ENCODE measurements around the gene L2HGDH. TPM values are rescaled to one million over a fixed set of nuclear protein-coding genes. Genes with fewer than 3 reads are reported as not detected.
"Not testable (repeated sequence)": the region's sequence is repeated elsewhere in the genome, so short reads cannot be mapped to it uniquely, and the experiment has no call there.

L2HGDH gene
- total RNA-seq (1 to 10 TPM; 5.0 to 6.5 TPM), polyA plus RNA-seq (1 to 10 TPM; 2.8 to 5.6 (median 5.3) TPM), total RNA-seq (4.9 to 8.9 (median 6.0) reads per million in 6 experiments)

- POLR2A ChIA-PET: interaction anchor here (0.6 to 2.2 kb wide), 14 partner anchors 9 to 783 kb away, joined by 3 to 9 read pairs (median 4); partner anchors contain the start of genes KLHDC2, MAP4K5, NEMF and SOS2
- peak within 1 kb of the TSS; percentile 94 to 99 (median 98) for H3K27ac Mint-ChIP-seq
- peaks cover 20 to 51% (median 44%) of the 10 kb centered on the region in 4 donors for H3K4me1 Mint-ChIP-seq
- H3K36me3 Mint-ChIP-seq: peaks cover 0 to 16% (median 11%) of the 10 kb centered on the region in 3 donors
- H3K27me3 Mint-ChIP-seq: no peaks in the 10 kb centered on the region
- ATAC-seq (peak; percentile 87 to 89), DNase-seq (peak; percentile 78 to 93 (median 87))
- peak within 1 kb of the TSS; percentile 91 to 99 (median 96) for H3K4me3 Mint-ChIP-seq
- no peaks in the 10 kb centered on the region for H3K9me3 Mint-ChIP-seq
These were observed at the start of gene L2HGDH, which contains the start of gene DMAC2L for GRCh38 chr14:50311972-50312733. TSS of gene L2HGDH (minus strand) at chr14:50312229. CDS start at chr14:50312150, 79 bp downstream. TSS of gene DMAC2L (plus strand) at chr14:50312324. CDS start at chr14:50321488, 9,164 bp downstream.

GRCh38 chr14:50360851-50361250 is 48.8 kb upstream of the L2HGDH start:
- Mint-ChIP-seq H3K36me3 (peaks cover 0 to 32% (median 23%) of the 10 kb centered on the region in 3 donors), H3K27me3 (no peaks in the 10 kb centered on the region), H3K4me3 (peak overlapping the region in 2 of 10 donors; percentile 0 to 11), H3K27ac (peak overlapping the region in 2 of 10 donors; percentile 47 to 50), H3K4me1 (peaks cover 16 to 34% (median 31%) of the 10 kb centered on the region in 4 donors), H3K9me3 (no peaks in the 10 kb centered on the region)
- POLR2A ChIA-PET: no interaction called here
- ATAC-seq: no peak
- no peak for DNase-seq

GRCh38 chr14:50360093-50360492 is 48.1 kb upstream of the L2HGDH start:
- Mint-ChIP-seq H3K4me3 (no peak overlapping the region), H3K9me3 (no peaks in the 10 kb centered on the region), H3K4me1 (peaks cover 16 to 34% (median 31%) of the 10 kb centered on the region in 4 donors), H3K27ac (no peak overlapping the region), H3K36me3 (peaks cover 0 to 32% (median 23%) of the 10 kb centered on the region in 3 donors), H3K27me3 (no peaks in the 10 kb centered on the region)
- POLR2A ChIA-PET: interaction anchor here (0.6 kb wide), 1 partner anchor 13 kb away, joined by 3 read pairs; no protein-coding TSS in a partner anchor
- DNase-seq: no peak
- no peak for ATAC-seq

- Mint-ChIP-seq H3K9me3 (no peaks in the 10 kb centered on the region), H3K27me3 (no peaks in the 10 kb centered on the region), H3K36me3 (peaks cover 0 to 32% (median 23%) of the 10 kb centered on the region in 3 donors), H3K27ac (no peak overlapping the region), H3K4me3 (no peak overlapping the region), H3K4me1 (peaks cover 16 to 31% (median 28%) of the 10 kb centered on the region in 4 donors)
- POLR2A ChIA-PET: interaction anchor here (0.6 kb wide), 2 partner anchors 13 to 168 kb away, joined by 3 read pairs; no protein-coding TSS in a partner anchor
- ATAC-seq: no peak
- DNase-seq: no peak
These were observed 47.6 kb upstream of the L2HGDH start for GRCh38 chr14:50359631-50360030.

GRCh38 chr14:50357753-50358395 is 45.8 kb upstream of the L2HGDH start:
- Mint-ChIP-seq H3K36me3 (peaks cover 0 to 35% (median 27%) of the 10 kb centered on the region in 3 donors), H3K27me3 (no peaks in the 10 kb centered on the region), H3K4me1 (peaks cover 8 to 20% (median 18%) of the 10 kb centered on the region in 4 donors), H3K4me3 (no peak overlapping the region), H3K27ac (peak overlapping the region in 3 of 10 donors; percentile 1 to 87 (median 6)), H3K9me3 (no peaks in the 10 kb centered on the region)
- no peak for DNase-seq
- no peak for ATAC-seq
- POLR2A ChIA-PET: no interaction called here

- ATAC-seq: no peak
- no peak overlapping the region for H3K4me3 Mint-ChIP-seq
- POLR2A ChIA-PET: no interaction called here
- H3K4me1 Mint-ChIP-seq: peaks cover 2 to 13% (median 11%) of the 10 kb centered on the region in 4 donors
- H3K9me3 Mint-ChIP-seq: no peaks in the 10 kb centered on the region
- peak overlapping the region in 2 of 10 donors; percentile 6 to 87 for H3K27ac Mint-ChIP-seq
- no peak for DNase-seq
- no peaks in the 10 kb centered on the region for H3K27me3 Mint-ChIP-seq
- peaks cover 0 to 32% (median 28%) of the 10 kb centered on the region in 3 donors for H3K36me3 Mint-ChIP-seq
These were observed 45.1 kb upstream of the L2HGDH start for GRCh38 chr14:50357124-50357523.

- peaks cover 2 to 13% (median 8%) of the 10 kb centered on the region in 4 donors for H3K4me1 Mint-ChIP-seq
- H3K36me3 Mint-ChIP-seq: peaks cover 0 to 32% (median 28%) of the 10 kb centered on the region in 3 donors
- not testable (repeated sequence) for DNase-seq, ATAC-seq, H3K9me3 Mint-ChIP-seq, H3K27me3 Mint-ChIP-seq, H3K4me3 Mint-ChIP-seq
- POLR2A ChIA-PET: interaction anchor here (0.9 kb wide), 1 partner anchor 9 kb away, joined by 3 read pairs; no protein-coding TSS in a partner anchor
- H3K27ac Mint-ChIP-seq: peak overlapping the region in 1 of 10 donors; percentile 15
These were observed 44.3 kb upstream of the L2HGDH start for GRCh38 chr14:50356283-50356682.

GRCh38 chr14:50355692-50356091 is 43.7 kb upstream of the L2HGDH start:
- ATAC-seq: no peak
- peaks cover 2 to 9% (median 3%) of the 10 kb centered on the region in 4 donors for H3K4me1 Mint-ChIP-seq

GRCh38 chr14:50354527-50354926 is 42.5 kb upstream of the L2HGDH start:
- ATAC-seq (no peak), DNase-seq (no peak)
- Mint-ChIP-seq H3K27me3 (no peaks in the 10 kb centered on the region), H3K4me1 (peaks cover 0 to 2% (median under 1%) of the 10 kb centered on the region in 4 donors), H3K27ac (no peak overlapping the region), H3K4me3 (no peak overlapping the region), H3K9me3 (no peaks in the 10 kb centered on the region), H3K36me3 (peaks cover 0 to 32% (median 28%) of the 10 kb centered on the region in 3 donors)
- POLR2A ChIA-PET: interaction anchor here (0.9 kb wide), 1 partner anchor 10 kb away, joined by 3 read pairs; no protein-coding TSS in a partner anchor

More at GRCh38 chr14:50355692-50356091, 43.7 kb upstream of the L2HGDH start:
- no peaks in the 10 kb centered on the region for H3K27me3 Mint-ChIP-seq
- no peaks in the 10 kb centered on the region for H3K9me3 Mint-ChIP-seq
- no peak overlapping the region for H3K4me3 Mint-ChIP-seq
- peaks cover 0 to 32% (median 28%) of the 10 kb centered on the region in 3 donors for H3K36me3 Mint-ChIP-seq
- DNase-seq: no peak
- peak overlapping the region in 2 of 10 donors; percentile 16 to 34 for H3K27ac Mint-ChIP-seq
- POLR2A ChIA-PET: no interaction called here

- Mint-ChIP-seq H3K9me3 (no peaks in the 10 kb centered on the region), H3K4me1 (peaks cover 0 to 2% (median 0%) of the 10 kb centered on the region in 4 donors), H3K27ac (no peak overlapping the region), H3K27me3 (no peaks in the 10 kb centered on the region), H3K36me3 (peaks cover 0 to 24% (median 18%) of the 10 kb centered on the region in 3 donors), H3K4me3 (no peak overlapping the region)
- DNase-seq: no peak
- no peak for ATAC-seq
- POLR2A ChIA-PET: interaction anchor here (0.6 kb wide), 1 partner anchor 664 kb away, joined by 4 read pairs; no protein-coding TSS in a partner anchor
These were observed 41.1 kb upstream of the L2HGDH start for GRCh38 chr14:50353126-50353525.

- peaks cover 0 to 2% (median 0%) of the 10 kb centered on the region in 4 donors for H3K4me1 Mint-ChIP-seq
- POLR2A ChIA-PET: no interaction called here
- DNase-seq: no peak
- no peaks in the 10 kb centered on the region for H3K9me3 Mint-ChIP-seq
- H3K4me3 Mint-ChIP-seq: no peak overlapping the region
- H3K27me3 Mint-ChIP-seq: no peaks in the 10 kb centered on the region
- no peak for ATAC-seq
- peaks cover 0 to 19% (median 14%) of the 10 kb centered on the region in 3 donors for H3K36me3 Mint-ChIP-seq
- H3K27ac Mint-ChIP-seq: no peak overlapping the region
These were observed 40.6 kb upstream of the L2HGDH start for GRCh38 chr14:50352584-50352983.

- ATAC-seq (no peak), DNase-seq (no peak)
- Mint-ChIP-seq H3K4me1 (no peaks in the 10 kb centered on the region), H3K27me3 (no peaks in the 10 kb centered on the region), H3K9me3 (no peaks in the 10 kb centered on the region), H3K36me3 (peaks cover 0 to 4% (median 3%) of the 10 kb centered on the region in 3 donors), H3K4me3 (no peak overlapping the region), H3K27ac (no peak overlapping the region)
- POLR2A ChIA-PET: no interaction called here
These were observed 38.9 kb upstream of the L2HGDH start for GRCh38 chr14:50350975-50351374.

All from naive thymus-derived CD8-positive, alpha-beta T cell (primary cell).